Liver (tissue), 9 donors: ENCODE data around the gene DDX4. TPM values are rescaled to one million over a fixed set of nuclear protein-coding genes. Genes with fewer than 3 reads are reported as not detected.
"Not testable (repeated sequence)": the region's sequence is repeated elsewhere in the genome, so short reads cannot be mapped to it uniquely, and the experiment has no call there.

ENCODE experiments used
- DNase-seq: peaks from one replicate; pipeline ENCODE4 v3.0.0-alpha.2; 2017; ENCODE audit warnings: low spot score
- H3K27ac ChIP-seq, 2 donors: one replicate each; pipeline ENCODE4 v1.7.0; 2013; ENCODE audit warnings: inconsistent platforms in 2 of 2, low read length in 2 of 2, control low read depth in 1 of 2, low read depth in 1 of 2, mild to moderate bottlenecking in 1 of 2
- H3K27me3 ChIP-seq, 4 donors: one replicate each; pipeline versions ENCODE4 v1.6.1 to v1.7.0; 2013; ENCODE audit warnings: low read length in 3 of 4, inconsistent platforms in 1 of 4, mild to moderate bottlenecking in 1 of 4, moderate library complexity in 1 of 4; ENCODE audit not compliant: control insufficient read depth in 4 of 4, insufficient read depth in 4 of 4
- H3K36me3 ChIP-seq, 4 donors: one replicate each; pipeline versions ENCODE4 v1.6.1 to v1.7.0; 2013; ENCODE audit warnings: low read length in 3 of 4, mild to moderate bottlenecking in 3 of 4, low read depth in 1 of 4, moderate library complexity in 1 of 4; ENCODE audit not compliant: control insufficient read depth in 4 of 4, insufficient read depth in 3 of 4
- H3K4me1 ChIP-seq, 4 donors: one replicate each; pipeline versions ENCODE4 v1.6.1 to v1.7.0; 2013; ENCODE audit warnings: low read length in 3 of 4, mild to moderate bottlenecking in 3 of 4, moderate library complexity in 1 of 4; ENCODE audit not compliant: control insufficient read depth in 4 of 4, insufficient read depth in 4 of 4
- H3K4me3 ChIP-seq, 3 donors: one replicate each; pipeline versions ENCODE4 v1.6.1 to v1.7.0; 2013; ENCODE audit warnings: low read length in 3 of 3, control low read depth in 1 of 3, low read depth in 1 of 3, mild to moderate bottlenecking in 1 of 3
- H3K9ac ChIP-seq, 2 donors: one replicate each; pipeline ENCODE4 v1.7.0; 2013; ENCODE audit warnings: low read length in 2 of 2, mild to moderate bottlenecking in 2 of 2, moderate library complexity in 2 of 2, control low read depth in 1 of 2, low read depth in 1 of 2
- H3K9me3 ChIP-seq, 4 donors: one replicate each; pipeline versions ENCODE4 v1.6.1 to v1.7.0; 2013; ENCODE audit warnings: low read length in 3 of 4; ENCODE audit not compliant: control insufficient read depth in 4 of 4
- ATF3 ChIP-seq: IDR thresholded peaks from 2 replicates; pipeline ENCODE4 v1.6.1; 2016; ENCODE audit warnings: antibody characterized with exemption
- CTCF ChIP-seq: fragments of 150-350 bp; IDR thresholded peaks from 2 replicates; pipeline ENCODE4 v1.5.1; 2017; ENCODE audit warnings: improper control_type of control experiment, low read depth, low read length; ENCODE audit not compliant: missing input control
- EGR1 ChIP-seq, 2 donors: IDR thresholded peaks; 2 replicates each; pipeline ENCODE4 v1.6.1; 2016 to 2018; ENCODE audit warnings: antibody characterized with exemption in 2 of 2, low read depth in 2 of 2
- GABPA ChIP-seq, 2 donors: IDR thresholded peaks in 1 of 2; conservative IDR thresholded peaks in 1 of 2; 2 replicates each; pipeline ENCODE4 v1.6.1; 2016; ENCODE audit warnings: antibody characterized with exemption in 2 of 2, mild to moderate bottlenecking in 1 of 2, moderate library complexity in 1 of 2
- HNF4A ChIP-seq, 2 donors: conservative IDR thresholded peaks; 2 replicates each; pipeline ENCODE4 v1.6.1; 2016; ENCODE audit warnings: antibody characterized with exemption in 2 of 2, mild to moderate bottlenecking in 2 of 2
- HNF4G ChIP-seq: IDR thresholded peaks from 2 replicates; pipeline ENCODE4 v1.6.1; 2016; ENCODE audit warnings: antibody characterized with exemption
- RAD21 ChIP-seq, 2 donors: IDR thresholded peaks; 2 replicates each; pipeline ENCODE4 v1.6.1; 2016; ENCODE audit warnings: antibody characterized with exemption in 2 of 2, mild to moderate bottlenecking in 2 of 2
- RXRA ChIP-seq, 2 donors: IDR thresholded peaks; 2 replicates each; pipeline ENCODE4 v1.6.1; 2017 to 2018; ENCODE audit warnings: antibody characterized with exemption in 2 of 2, mild to moderate bottlenecking in 1 of 2
- SP1 ChIP-seq: IDR thresholded peaks from 2 replicates; pipeline ENCODE4 v1.6.1; 2018; ENCODE audit warnings: antibody characterized with exemption, mild to moderate bottlenecking
- YY1 ChIP-seq: IDR thresholded peaks from 2 replicates; pipeline ENCODE4 v1.6.1; 2016; ENCODE audit warnings: antibody characterized with exemption, mild to moderate bottlenecking
- WGBS: extraction: QIAGEN DNeasy Blood & Tissue Kit; methylation state at CpG from one replicate; pipeline ENCODE4 v1.1.7; 2013; 5-methylcytosine and 5-hydroxymethylcytosine counted together
- polyA plus RNA-seq, 2 donors: library from polyadenylated mRNA; stranded (reverse) in 1 of 2; unstranded in 1 of 2; fragments of 200-250 nt in 1 of 2; fragments of >200 nt in 1 of 2; fragmentation: Nextera tagmentation in 1 of 2; extraction: Ambion mirVana in 1 of 2; gene quantifications; one replicate each; pipeline versions ENCODE4 v1.2.1 to v1.2.3, GENCODE V29; 2013 to 2015
- total RNA-seq, 2 donors: library from RNA; depleted of rRNA; stranded (reverse); fragments of >200 nt; gene quantifications; one replicate each; pipeline ENCODE4 v1.2.3, GENCODE V29; 2014
- donor health status: healthy.
- donor health status: healthy.
- donor health status: healthy.
- donor health status: healthy.
- donor health status: healthy.

The DDX4 gene
- total and polyA plus RNA-seq, 4 donors, result not detected

GRCh38 chr5:55692509-55692908, 45.4 kb upstream of the DDX4 start:
- Histone ChIP-seq H3K27me3 (no peaks in the 10 kb centered on the region), H3K36me3 (no peaks in the 10 kb centered on the region), H3K9ac (peak overlapping the region in 1 of 2 donors; percentile 91), H3K4me1 (peaks cover 0 to 37% (median 24%) of the 10 kb centered on the region in 4 donors), H3K4me3 (no peak overlapping the region), H3K27ac (peak overlapping the region; percentile 88 to 98), H3K9me3 (no peaks in the 10 kb centered on the region)
- peak; percentile 10 for TF ChIP-seq SP1
- peak in 1 of 2 donors; percentile 27 for TF ChIP-seq HNF4A (conservative IDR thresholded peaks at IDR 0.05)
- TF ChIP-seq RAD21 (IDR thresholded peaks at IDR 0.05), result peak in 1 of 2 donors; percentile 28
- peak; percentile 32 for TF ChIP-seq YY1
- no peak for TF ChIP-seq HNF4G
- TF ChIP-seq GABPA (IDR thresholded peaks at IDR 0.05 in 1 of 2, conservative IDR thresholded peaks at IDR 0.05 in 1 of 2), result no peak
- TF ChIP-seq RXRA (IDR thresholded peaks at IDR 0.05), result peak; percentile 14 to 39
- TF ChIP-seq EGR1 (IDR thresholded peaks at IDR 0.05; ENCODE audit: low read depth in 2 of 2), result no peak
- DNase-seq, result no peak
- WGBS, result 21% methylated on average over 1 of the region's 1 CpG

GRCh38 chr5:55694152-55694830, 43.6 kb upstream of the DDX4 start:
- no peak overlapping the region for H3K27ac ChIP-seq
- no peaks in the 10 kb centered on the region for H3K27me3 ChIP-seq
- no peak overlapping the region for H3K9ac ChIP-seq
- H3K4me1 ChIP-seq, result peaks cover 0 to 37% (median 24%) of the 10 kb centered on the region in 4 donors
- no peaks in the 10 kb centered on the region for H3K9me3 ChIP-seq
- WGBS, result 66% methylated on average over 3 of the region's 3 CpGs
- DNase-seq, result no peak
- no peaks in the 10 kb centered on the region for H3K36me3 ChIP-seq
- H3K4me3 ChIP-seq, result no peak overlapping the region
- TF ChIP-seq ATF3 (no peak), EGR1 (IDR thresholded peaks at IDR 0.05; ENCODE audit: low read depth in 2 of 2) (no peak), CTCF (peak; percentile 55), RXRA (IDR thresholded peaks at IDR 0.05) (peak; percentile 23 to 64), RAD21 (IDR thresholded peaks at IDR 0.05) (peak; percentile 81 to 86), HNF4A (conservative IDR thresholded peaks at IDR 0.05) (peak in 1 of 2 donors; percentile 40)

GRCh38 chr5:55696704-55697103, 41.2 kb upstream of the DDX4 start:
- H3K27me3 ChIP-seq, H3K27ac ChIP-seq, H3K9me3 ChIP-seq, H3K36me3 ChIP-seq, H3K4me3 ChIP-seq, DNase-seq, H3K9ac ChIP-seq: not testable (repeated sequence)
- 93% methylated on average over 19 of the region's 31 CpGs for WGBS
- peaks cover 0 to 17% (median 11%) of the 10 kb centered on the region in 4 donors for H3K4me1 ChIP-seq
